Measurements from ENCODE around the gene YPEL3. TPM values are rescaled to one million over a fixed set of nuclear protein-coding genes. Genes with fewer than 3 reads are reported as not detected.
"Not testable (repeated sequence)": the region's sequence is repeated elsewhere in the genome, so short reads cannot be mapped to it uniquely, and the experiment has no call there.

Gene YPEL3
- total RNA-seq, 1 donor from 2014 or later = 30.6 TPM

DNA sequence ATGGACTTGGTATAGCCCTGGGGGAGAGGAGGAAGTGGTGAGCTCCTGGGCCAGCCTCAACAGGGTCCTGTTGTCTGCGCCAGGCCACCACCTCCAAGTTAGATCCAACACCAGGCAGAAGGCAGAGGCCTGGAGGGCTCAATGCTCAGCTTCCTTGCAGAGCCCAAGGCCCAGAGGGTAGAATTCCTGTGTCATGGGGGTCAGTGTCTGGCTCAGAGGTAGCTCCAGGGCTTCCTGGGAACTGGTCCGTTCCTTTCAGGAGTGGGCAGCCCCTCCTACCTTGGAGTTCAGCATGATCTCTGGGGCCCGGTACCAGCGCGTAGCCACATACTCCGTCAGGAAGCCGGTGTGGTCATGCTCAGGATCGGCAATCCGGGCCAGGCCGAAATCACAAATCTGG is 21.8 kb upstream of the YPEL3 start:
- intact Hi-C loops (cut with micrococcal nuclease) = no loop called here

DNA sequence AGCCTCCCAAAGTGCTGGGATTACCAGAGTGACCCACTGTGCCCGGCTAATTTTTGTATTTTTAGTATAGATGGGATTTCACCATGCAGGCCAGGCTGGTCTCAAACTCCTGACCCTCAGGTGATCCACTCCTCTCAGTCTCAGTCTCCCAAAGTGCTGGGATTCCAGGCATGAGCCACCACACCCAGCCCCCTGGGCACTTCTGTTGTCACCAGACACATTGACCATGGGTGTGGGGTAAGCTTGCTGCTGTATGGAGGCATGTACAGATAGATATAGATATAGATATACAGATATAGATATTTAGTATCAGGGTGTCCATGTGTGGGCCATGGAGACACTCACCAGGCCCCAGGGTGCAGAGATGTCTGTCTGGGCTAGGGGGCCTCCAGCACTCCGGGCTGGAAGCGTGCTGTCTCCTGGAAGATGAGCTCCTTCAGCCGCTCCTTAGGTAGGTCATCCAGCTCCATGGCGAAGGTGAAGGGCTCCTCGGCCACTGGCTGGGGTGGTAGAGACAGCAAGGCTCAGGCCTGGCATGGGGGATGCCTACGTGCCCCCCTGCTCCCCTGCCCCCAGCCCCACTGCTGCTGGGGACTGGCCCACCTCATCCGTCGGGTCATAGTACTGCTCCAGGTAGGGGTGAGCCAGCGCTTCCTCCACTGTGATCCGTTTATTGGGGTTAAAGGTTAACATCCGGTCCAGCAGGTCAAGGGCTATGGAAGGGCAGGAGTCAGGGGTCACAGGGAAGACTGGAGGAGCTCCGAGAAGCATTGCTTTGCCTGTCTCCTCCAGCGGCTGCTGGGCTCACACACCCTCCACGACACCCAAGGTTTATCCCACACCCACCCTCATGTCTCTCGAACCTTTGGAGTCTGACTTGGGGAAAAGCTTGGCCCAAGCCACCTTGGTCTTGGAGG is 20.5 kb upstream of the YPEL3 start:
- intact Hi-C loops (cut with micrococcal nuclease) = no loop called here

DNA sequence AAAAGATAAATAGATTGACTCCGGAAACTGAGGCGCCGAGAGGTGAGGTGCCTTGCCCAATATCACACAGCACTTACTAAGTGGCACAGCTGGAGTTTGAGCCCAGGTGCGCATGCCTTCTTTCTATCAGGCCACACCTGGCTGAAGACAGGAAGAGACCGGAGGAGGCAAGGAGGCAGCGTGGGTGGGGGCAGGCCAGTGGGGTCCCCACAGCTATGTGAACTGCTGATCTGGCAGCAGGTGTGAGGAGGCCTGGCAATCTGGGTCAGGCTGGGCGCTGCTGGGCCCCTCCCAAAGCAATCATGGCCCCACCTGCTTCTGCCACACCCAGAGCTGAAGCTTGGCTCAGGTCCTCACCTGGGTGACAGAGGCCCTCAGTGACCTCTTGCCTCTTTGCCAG is 19.2 kb upstream of the YPEL3 start:
- intact Hi-C loops (cut with micrococcal nuclease) = no loop called here

DNA sequence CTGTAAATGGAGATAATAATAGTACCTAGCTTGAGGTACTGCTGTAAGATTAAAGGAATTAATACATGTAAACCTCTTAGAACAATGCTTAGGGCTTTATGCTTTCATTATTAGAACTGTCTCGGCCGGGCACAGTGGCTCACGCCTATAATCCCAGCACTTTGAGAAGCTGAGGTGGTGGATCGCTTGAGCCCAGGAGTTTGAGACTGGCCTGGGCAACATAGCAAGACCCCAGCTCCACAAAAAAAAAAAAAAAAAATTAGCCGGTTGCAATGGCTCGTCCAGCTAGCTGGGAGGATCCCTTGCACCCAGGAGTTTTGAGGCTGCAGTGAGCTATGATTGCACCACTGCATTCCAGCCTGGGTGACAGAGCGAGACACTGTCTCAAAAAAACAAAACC is 18.8 kb upstream of the YPEL3 start:
- intact Hi-C loops (cut with micrococcal nuclease) = not testable (repeated sequence)

DNA sequence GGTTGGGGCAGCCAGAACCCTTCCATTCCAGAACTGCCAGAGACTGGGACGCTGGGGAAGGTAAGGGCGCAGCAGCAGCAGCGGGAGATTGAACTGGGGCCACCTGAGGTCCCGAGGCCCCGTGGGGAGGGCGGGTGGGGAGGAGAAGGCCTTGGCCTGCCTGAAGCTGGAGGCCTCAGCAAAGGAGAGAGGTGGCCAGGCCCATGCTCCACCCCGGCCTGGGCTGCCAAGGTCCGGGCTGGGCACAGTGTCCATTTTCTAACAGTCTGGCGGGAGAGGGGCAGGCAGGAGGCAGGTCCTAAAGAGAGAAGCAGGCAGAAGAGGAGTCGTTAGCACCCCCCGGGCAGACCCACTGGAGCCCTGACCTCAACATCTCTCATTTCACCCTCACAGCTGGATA is 18.4 kb upstream of the YPEL3 start:
- intact Hi-C loops (cut with micrococcal nuclease) = no loop called here

DNA sequence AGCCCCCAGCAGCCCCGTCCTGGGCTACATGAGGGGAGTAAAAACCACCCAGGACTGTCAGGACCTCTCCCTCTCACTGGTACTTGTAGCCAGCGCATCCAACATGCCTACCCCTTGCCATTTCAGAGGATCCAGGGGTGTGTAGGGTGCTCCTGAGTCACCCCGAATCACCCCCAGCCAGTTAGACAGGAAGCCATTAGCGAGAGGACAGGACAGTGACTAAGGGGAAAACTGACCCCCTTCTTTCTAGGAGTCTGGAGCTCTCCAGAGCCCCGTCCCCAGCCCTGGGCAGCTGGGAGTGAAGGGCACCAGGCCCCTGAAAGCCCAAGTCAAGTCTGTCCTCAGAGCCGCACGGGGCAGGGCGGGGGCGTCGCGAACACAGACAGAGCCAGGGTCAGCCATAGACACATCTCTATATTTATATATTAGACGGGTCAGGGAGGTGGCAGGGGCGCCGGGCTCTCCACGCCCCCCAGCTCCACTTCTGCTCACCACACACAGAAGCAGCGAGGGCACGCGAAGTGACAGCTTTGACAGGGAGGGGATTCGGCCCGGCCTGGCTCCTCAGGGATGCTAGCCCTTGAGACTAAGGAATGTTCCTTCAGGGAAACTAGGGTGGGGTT is 17.8 kb upstream of the YPEL3 start:
- intact Hi-C loops (cut with micrococcal nuclease) = loop anchor here (2.0 kb wide), 1 partner anchor 295 kb away; no protein-coding TSS in a partner anchor

DNA sequence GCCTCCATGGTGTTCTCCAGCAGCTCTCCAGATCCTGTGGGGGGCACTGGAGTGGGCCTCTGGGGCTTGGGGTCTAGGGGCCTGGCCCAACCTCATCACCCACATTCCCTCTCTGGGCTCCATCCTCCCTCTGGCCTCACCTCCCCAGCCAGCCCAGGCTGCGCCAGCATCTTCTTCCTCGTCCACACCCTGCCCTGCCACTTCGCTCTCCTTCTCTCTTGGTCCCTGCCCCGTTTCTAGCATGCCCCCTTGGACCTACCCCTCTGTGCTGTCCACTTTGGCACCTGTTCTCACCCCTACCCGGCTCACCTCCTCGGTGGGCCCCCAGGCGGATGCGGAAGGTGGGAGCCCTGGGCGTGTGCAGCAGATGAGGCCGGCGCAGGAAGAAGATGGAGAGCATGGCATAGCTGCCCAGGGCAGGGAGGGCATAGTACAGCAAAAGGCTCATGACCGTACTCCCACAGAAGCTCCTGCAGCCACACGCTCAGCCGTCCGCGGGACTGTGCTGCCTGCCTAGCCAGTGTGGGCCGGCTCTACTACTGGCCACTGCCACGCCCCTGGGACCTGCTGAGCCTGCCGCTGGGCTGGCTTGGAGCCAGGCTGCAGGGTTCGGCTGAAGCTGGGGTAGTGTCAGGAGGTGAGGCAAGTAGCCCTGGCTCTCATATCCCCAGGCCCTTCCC is 17.2 kb upstream of the YPEL3 start, which contains the start of gene GDPD3:
Gene GDPD3 (minus strand): TSS at position 507 of the 680 bp plus-strand sequence. CDS start 59 bp downstream, at position 448.
- intact Hi-C loops (cut with micrococcal nuclease) = loop anchor here (2.0 kb wide), 1 partner anchor 296 kb away; no protein-coding TSS in a partner anchor

DNA sequence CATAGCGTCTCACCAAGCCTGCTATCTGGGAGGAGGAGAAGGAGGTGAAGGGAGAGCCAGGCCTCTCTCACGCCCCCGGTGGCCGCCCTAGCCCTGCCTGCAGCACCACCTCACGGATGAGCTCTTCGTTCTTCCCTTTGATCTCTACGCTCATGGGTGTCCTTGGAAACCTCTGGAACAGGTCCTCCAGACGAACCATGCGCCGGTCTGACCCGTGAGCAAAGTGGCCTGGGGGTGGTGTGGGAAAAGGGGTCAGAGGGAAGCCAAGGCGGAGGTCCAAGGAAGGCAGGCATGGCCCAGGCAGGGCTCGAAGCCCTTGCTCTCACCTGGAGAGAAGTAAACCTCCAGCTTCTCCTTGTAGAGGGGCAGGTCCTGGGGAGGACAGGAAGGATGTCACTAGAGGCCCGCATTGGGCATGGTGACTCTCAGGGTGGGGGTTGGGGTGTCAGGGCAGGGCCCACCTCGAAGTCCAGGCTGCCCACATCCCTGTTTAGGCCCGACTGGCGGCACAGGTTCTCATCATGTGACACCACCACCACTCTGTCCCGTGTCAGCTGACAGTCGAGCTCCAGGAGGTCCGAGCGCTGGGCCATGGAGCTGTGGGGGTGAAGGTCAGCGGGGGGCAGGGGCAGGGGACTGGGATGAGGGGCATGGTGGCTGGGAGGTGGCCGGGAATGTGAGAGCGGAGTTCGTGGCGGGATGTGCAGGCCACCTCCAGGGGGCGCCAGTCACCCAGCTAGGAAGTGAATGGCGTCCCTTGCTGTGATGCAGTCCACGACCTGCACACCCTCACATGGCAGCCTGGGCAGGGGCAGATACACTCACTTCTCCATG is 16.4 kb upstream of the YPEL3 start:
- intact Hi-C loops (cut with micrococcal nuclease) = loop anchor here (2.0 kb wide), 1 partner anchor 296 kb away; no protein-coding TSS in a partner anchor

DNA sequence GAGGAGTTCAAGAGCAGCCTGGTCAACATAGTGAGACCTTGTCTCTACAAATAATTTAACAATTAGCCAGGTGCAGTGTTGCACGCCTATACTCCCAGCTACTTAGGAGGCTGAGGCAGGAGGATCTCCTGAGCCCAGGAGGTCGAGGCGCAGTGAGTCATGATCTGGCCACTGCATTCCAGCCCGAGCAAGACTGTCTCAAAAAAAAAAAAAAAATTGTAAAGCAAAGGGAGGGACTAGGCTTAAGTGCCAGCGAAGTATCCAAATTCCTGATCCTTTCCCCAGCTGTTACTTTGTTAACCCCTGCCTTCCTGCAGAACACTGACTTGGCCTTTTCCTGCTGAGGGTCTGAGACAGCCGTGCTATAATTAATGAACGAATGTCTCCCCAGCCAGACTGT is 14.6 kb upstream of the YPEL3 start:
- intact Hi-C loops (cut with micrococcal nuclease) = no loop called here

DNA sequence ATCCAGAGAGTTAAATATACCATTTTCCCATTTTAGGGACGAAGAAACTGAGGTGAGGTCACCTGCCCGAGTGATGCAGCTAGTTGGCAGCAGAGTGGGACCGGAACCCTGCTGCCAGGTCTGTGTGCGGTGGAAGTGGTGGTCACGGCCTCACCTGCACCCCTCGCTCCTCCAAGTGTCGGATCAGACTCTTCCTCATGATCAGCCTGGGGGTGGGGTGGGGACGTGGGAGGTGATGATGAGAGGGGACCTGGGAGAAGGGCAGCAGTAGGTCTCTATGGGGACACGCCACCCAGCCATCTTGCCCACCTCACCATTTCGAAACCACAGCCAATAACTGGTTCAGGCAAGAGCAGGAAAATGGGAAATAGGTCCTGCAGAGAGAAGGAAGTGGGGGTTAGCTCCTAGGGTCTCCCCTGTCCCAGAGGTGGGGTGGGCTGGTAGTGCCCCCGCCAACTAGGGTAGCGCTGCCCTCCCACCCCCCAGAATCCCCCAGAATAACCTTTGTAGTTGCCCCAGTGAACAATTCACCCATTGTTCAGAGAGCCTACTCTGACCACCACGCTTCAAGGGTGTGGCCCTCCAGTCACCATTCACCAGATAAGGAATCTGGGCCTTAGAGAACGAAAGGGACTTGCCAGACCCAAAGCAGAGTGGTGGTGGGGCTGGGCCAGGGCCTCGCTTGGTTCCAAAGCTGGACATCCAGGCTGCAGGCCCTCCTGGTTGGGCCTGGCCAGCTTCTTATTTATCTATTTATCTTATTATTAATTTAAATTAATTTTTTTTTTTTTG is 12.2 kb upstream of the YPEL3 start:
- intact Hi-C loops (cut with micrococcal nuclease) = no loop called here

DNA sequence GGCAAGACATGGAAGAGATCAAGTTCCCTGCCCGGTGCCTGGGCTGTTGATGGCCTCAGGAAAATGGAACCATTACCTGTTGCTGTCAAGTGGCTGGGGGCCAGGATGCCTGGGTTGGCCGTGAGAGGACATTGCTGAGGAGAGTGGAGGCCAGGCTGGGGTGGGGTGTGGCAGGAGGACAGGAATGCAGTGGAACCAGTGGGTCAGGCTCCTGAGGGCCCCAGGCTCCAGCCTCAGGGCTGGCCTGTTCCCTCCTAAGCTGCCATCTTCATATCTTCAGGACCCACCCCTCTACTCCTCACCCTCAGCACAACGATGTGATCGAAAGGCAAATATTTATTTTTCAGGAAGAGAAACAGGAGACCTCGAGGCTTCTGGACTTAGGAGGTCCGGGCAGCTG is 8.5 kb upstream of the YPEL3 start:
- intact Hi-C loops (cut with micrococcal nuclease) = no loop called here

DNA sequence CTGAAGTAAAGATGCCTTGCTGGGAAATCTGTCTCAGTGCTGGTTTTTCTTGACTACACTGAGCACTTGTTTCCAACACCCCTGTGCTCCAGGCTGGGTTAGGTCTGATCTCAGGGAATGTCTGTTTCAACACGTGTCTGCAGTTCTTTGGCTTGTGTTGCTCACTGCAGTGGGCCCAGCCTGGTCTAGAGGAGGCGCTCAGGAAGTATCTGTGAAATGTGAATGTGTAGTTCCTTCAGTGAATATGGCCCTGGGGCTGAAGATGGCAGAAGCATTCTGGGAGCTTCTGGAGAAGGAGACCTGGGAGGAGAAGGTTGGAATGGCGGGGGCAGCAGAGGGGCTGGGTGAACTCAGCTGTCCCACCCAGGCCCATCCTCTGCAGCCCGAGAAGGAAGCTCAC is 8.1 kb upstream of the YPEL3 start:
- intact Hi-C loops (cut with micrococcal nuclease) = no loop called here

DNA sequence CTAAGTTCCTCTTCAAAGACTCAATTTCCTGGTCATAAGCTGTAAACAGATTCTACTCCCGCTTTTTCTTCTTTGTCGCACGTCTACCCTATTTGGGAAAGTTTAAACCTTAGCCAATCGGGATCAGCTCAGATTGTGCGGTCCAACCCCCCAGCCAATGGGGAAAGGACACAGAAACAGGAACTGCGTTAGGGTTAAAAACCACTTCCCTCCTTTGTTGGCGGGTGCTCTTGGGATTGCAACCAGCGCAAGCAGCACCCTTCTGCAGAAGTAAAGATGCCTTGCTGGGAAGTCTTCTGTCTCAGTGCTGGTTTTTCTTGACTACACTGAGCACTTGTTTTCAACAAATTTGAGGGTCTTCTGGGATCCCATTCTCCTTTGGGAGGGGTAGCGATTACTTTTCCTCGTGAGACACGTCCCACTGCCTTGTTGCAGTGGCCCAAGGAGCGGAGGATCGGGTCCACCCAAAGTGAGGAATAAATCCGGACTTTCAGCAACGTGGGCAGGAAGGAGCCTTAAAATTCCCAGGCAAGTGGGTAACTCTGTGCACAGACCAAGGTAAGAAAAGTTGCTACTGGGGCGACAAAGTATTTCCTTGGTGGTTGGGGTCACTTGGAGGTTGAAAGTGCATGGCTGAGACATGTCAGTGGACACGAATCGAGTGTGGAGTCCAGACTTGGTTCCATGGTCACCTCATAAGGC is 1.0 kb upstream of the YPEL3 start:
- intact Hi-C loops (cut with micrococcal nuclease) = loop anchor here (1.0 kb wide), 1 partner anchor 32 kb away; the partner anchor contains the start of gene ALDOA

DNA sequence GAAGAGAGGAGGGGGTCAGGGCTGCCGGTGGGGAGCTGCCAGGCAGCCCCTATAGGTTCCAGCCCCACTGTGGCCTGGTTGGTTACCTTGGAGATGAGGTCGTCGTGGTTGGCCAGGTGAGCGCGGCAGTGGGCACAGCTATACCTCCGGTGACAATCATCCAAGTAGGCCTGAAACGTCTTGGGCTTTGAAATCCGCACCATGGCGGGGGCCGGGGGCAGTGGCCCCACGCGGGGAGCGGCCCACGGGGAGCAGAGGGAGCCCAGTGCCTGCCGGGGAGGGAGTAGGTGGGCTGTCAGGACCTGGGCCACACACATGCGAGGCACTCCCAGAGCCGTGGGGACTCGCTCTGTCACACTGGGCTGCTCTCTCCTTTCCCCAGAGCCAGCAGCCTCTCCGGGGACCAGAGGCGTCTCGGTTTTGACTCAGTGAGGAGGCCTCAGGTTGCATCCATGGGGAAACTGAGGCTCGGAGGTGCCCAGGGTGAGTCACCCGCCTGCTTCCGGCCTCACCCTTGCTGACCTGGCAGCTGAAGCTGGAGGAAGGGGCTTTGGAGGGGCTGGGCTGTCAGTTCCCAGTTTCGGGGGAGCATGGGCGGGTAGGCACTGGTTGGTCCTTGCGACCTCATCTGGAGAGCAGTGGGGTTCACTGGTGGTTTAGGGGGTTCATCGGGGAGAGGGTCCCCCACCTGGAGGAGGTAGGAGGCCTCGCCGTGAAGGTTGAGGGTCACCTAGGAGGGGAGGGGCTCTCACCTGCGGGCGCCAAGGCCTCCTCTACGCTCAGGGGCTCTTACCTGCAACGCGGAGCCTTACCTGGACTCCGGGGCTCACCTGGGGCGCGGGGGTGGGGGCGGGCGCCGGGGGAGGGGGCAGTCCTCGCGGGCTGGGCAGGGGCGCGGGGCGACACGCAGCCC is 591 bp downstream of the YPEL3 start:
- intact Hi-C loops (cut with micrococcal nuclease) = loop anchor here (1.0 kb wide), 1 partner anchor 30 kb away; the partner anchor contains the start of gene ALDOA

DNA sequence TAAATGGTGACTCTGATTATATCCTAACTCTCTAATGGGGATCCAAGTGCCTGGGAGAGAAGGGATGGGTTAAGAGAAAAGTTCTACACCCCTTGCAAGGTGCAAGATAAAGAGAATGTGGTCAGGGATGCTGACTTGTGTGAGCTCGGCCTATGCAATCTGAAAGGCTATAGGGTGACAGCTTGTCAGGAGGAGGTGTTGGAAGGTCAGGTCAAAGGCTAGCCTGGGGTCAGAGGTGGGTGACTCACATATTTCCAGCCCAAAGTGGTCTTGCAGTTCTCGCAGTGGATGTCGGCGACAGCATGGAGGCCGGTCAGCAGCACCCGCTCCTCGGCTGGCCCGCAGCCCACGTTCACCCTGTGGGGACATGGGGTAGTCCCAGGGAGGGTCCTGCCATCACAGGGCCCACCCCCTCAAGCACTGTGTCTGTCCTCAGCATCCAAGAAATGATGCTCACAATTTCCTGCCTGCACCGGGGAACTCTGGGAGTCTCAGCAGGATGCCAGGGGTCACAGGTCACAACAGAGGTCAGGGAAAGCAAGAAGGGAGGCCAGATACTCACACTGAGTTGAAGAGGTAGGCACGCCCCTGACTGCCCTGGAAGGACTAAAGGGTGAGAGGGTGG is 1.4 kb downstream of the YPEL3 start:
- intact Hi-C loops (cut with micrococcal nuclease) = loop anchor here (5.0 kb wide), 2 partner anchors 313 to 538 kb away; partner anchors contain the start of gene ZNF771

DNA sequence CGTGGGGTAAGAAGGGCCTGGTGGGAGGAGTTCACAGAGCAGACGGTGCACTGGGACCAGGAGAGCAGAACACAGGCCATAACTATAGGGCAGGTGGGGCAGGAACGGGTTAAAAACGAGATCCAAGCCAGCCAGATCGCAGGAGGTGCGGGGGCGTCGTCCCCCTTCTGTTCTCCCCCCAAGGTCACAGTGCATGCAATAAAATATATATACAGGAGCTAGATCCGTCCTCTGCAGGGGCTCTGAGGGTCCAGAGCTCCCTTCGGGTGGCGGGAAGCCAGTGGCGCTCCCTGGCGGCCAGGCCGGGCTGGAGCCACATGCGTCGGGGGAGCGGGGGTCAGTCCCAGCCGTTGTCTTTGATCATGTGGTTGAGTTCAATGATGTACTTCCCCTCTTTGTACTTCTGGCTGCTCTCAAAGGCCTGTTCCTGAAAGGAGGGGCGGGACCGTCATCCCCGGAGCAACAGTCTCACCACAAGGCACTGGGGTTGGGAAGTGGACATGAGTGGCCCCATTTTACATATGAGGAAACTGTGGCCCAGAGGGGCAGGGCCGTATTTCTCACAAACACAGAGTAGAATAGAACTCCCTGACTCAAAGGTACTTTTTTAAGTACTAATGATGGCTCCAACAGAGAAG is 3.5 kb downstream of the YPEL3 start:
- intact Hi-C loops (cut with micrococcal nuclease) = loop anchor here (1.0 to 5.0 kb wide), 3 partner anchors 27 to 540 kb away; partner anchors contain the start of genes ALDOA and ZNF771

Data from T-helper 2 cell treated with Interferon-gamma antibody and Interleukin-4, amounts not matched to agents 100 ng/mL and 5 ng/mL, for 36 hours (primary cell).